ENCODE results near the gene ZNF398. TPM values are rescaled to one million over a fixed set of nuclear protein-coding genes. Genes with fewer than 3 reads are reported as not detected.

The ZNF398 gene
- total and polyA plus RNA-seq, 2 of the 13 experiments (the other 11 are each of a cell fraction or from before 2014, with no cell fraction given) = 3.0 to 8.9 TPM

GRCh38 chr7:149171892-149172533 lies 24.8 kb downstream of the ZNF398 start:
- FAIRE-seq (no peak), ATAC-seq (peak; percentile 52; the same call in 1 of the 3 replicates), DNase-seq (ENCODE audit: low spot score) (peak; percentile 54)
- 84% methylated on average over 9 of the region's 9 CpGs for WGBS (ENCODE audit: low lambda C conversion rate)
- intact Hi-C loops (cut with micrococcal nuclease; ENCODE audit: unreplicated experiment) (no loop called here), in situ Hi-C loops (cut with HindIII; ENCODE audit: extremely low pct_ligation_motif_present, low pct_unique_long_range_greater_than_20kb) (no loop called here)
- TF ChIP-seq ZSCAN21 (CRISPR knock-in tag; IDR thresholded peaks at IDR 0.05; ENCODE audit: borderline replicate concordance) (peak; percentile 99), ZNF276 (CRISPR knock-in tag; IDR thresholded peaks at IDR 0.05; ENCODE audit: low read depth) (no peak), GATAD2A (CRISPR knock-in tag; IDR thresholded peaks at IDR 0.05) (peak; percentile 16; the same call in 1 of the 2 replicates), CEBPG (CRISPR knock-in tag; IDR thresholded peaks at IDR 0.05) (peak; percentile 66), ZBTB4 (CRISPR knock-in tag; IDR thresholded peaks at IDR 0.05; ENCODE audit: borderline replicate concordance) (no peak), SOX5 (CRISPR knock-in tag; IDR thresholded peaks at IDR 0.05; ENCODE audit: borderline replicate concordance) (no peak), HHEX (CRISPR knock-in tag; IDR thresholded peaks at IDR 0.05) (no peak), FOSL2 (CRISPR knock-in tag; IDR thresholded peaks at IDR 0.05) (peak; percentile 94), SOX6 (IDR thresholded peaks at IDR 0.05) (no peak), SOX6 (CRISPR knock-in tag; IDR thresholded peaks at IDR 0.05) (0 out of 2 replicates have a peak, but pooled peaks have one; percentile 12), ATF4 (CRISPR knock-in tag; IDR thresholded peaks at IDR 0.05) (peak in 1 of 2 experiments; percentile 98; a peak in 2 of 4 replicates), NFKB2 (CRISPR knock-in tag; IDR thresholded peaks at IDR 0.05; ENCODE audit: borderline replicate concordance) (no peak), ZNF552 (CRISPR knock-in tag; IDR thresholded peaks at IDR 0.05; ENCODE audit: borderline replicate concordance) (no peak), CEBPB (IDR thresholded peaks at IDR 0.05; ENCODE audit: borderline replicate concordance, low read depth, low read length) (0 out of 2 replicates have a peak, but pooled peaks have one; percentile 51), ONECUT2 (CRISPR knock-in tag; IDR thresholded peaks at IDR 0.05) (no peak), ZBTB33 (CRISPR knock-in tag; IDR thresholded peaks at IDR 0.05) (peak; percentile 68; the same call in 1 of the 2 replicates), ZSCAN9 (CRISPR knock-in tag; IDR thresholded peaks at IDR 0.05; ENCODE audit: borderline replicate concordance) (peak; percentile 90; the same call in 1 of the 2 replicates), KDM6A (CRISPR knock-in tag; IDR thresholded peaks at IDR 0.05; ENCODE audit: low read depth) (no peak)
- ChIA-PET CTCF (ENCODE audit: low intra/inter-chr PET ratio, low total read pairs) (no interaction called here), POLR2A (no interaction called here)
- Histone ChIP-seq H3K36me3 (replicated peaks in 1 of 2; ENCODE audit: control insufficient read depth in 1 of 2, insufficient read depth in 2 of 2, low read length in 2 of 2) (peaks cover 10 to 60% of the 10 kb centered on the region in 2 experiments), H3K9me3 (ENCODE audit: low read length) (no peaks in the 10 kb centered on the region), H3K79me2 (ENCODE audit: insufficient read depth, low read length) (no peaks in the 10 kb centered on the region), H4K20me1 (ENCODE audit: insufficient read depth, low read length) (no peaks in the 10 kb centered on the region), H3K27me3 (ENCODE audit: control insufficient read depth in 1 of 2, insufficient read depth in 2 of 2, low read length in 2 of 2) (no peaks in the 10 kb centered on the region), H3K9ac (ENCODE audit: insufficient read depth, low read depth, low read length) (0 out of 2 replicates have a peak overlapping the region, but pooled peaks have one; percentile 8), H3K4me1 (ENCODE audit: insufficient read depth, low read length) (peaks cover 5% of the 10 kb centered on the region; the same call in 1 of the 2 replicates), H3K27ac (ENCODE audit: extremely low read length, insufficient read depth, low read length) (no peak overlapping the region), H3K4me2 (ENCODE audit: low read depth, low read length) (no peak overlapping the region), H2AFZ (ENCODE audit: low read length) (no peak overlapping the region), H3K4me3 (replicated peaks in 1 of 3; ENCODE audit: insufficient read depth in 1 of 3, low read depth in 2 of 3, low read length in 3 of 3) (no peak overlapping the region)
- BruUV-seq (replicated peaks) = no TSS peak
